Effector CD4-positive, alpha-beta T cell (primary cell): ENCODE results near the gene EPHA4.

Source experiments
- DNase-seq: peaks from one replicate; pipeline ENCODE4 v3.0.0-alpha.2; 2020

EPHA4 gene

GRCh38 chr2:221434142-221434541 lies 138.0 kb downstream of the EPHA4 start:
- no peak for DNase-seq

GRCh38 chr2:221431477-221431876 lies 140.6 kb downstream of the EPHA4 start:
- no peak for DNase-seq

GRCh38 chr2:221429741-221430491 lies 142.2 kb downstream of the EPHA4 start:
- no peak for DNase-seq

GRCh38 chr2:221428896-221429295 lies 143.2 kb downstream of the EPHA4 start:
- DNase-seq, result no peak

- DNase-seq, result no peak
Measured at GRCh38 chr2:221426929-221427328, 145.2 kb downstream of the EPHA4 start.

- DNase-seq, result no peak
Measured at GRCh38 chr2:221425891-221426290, 146.2 kb downstream of the EPHA4 start.

- no peak for DNase-seq
Measured at GRCh38 chr2:221425353-221425752, 146.8 kb downstream of the EPHA4 start.

- no peak for DNase-seq
Measured at GRCh38 chr2:221423210-221423804, 148.8 kb downstream of the EPHA4 start.

GRCh38 chr2:221422516-221423209 lies 149.4 kb downstream of the EPHA4 start:
- no peak for DNase-seq

- DNase-seq, result no peak
Measured at GRCh38 chr2:221420245-221420644, 151.9 kb downstream of the EPHA4 start.

- no peak for DNase-seq
Measured at GRCh38 chr2:221415789-221416188, 156.3 kb downstream of the EPHA4 start.

- no peak for DNase-seq
Measured at GRCh38 chr2:221412978-221413377, 159.1 kb downstream of the EPHA4 start.

- DNase-seq, result no peak
Measured at GRCh38 chr2:221410487-221410886, 161.6 kb downstream of the EPHA4 start.

GRCh38 chr2:221407765-221408164 lies 164.3 kb downstream of the EPHA4 start:
- no peak for DNase-seq

- DNase-seq, result no peak
Measured at GRCh38 chr2:221405521-221405920, 166.6 kb downstream of the EPHA4 start.

GRCh38 chr2:221402072-221402471 lies 170.0 kb downstream of the EPHA4 start:
- DNase-seq, result no peak

GRCh38 chr2:221400411-221400810 lies 171.7 kb downstream of the EPHA4 start:
- DNase-seq, result no peak

- DNase-seq, result no peak
Measured at GRCh38 chr2:221399183-221399582, 172.9 kb downstream of the EPHA4 start.

GRCh38 chr2:221397187-221397586 lies 174.9 kb downstream of the EPHA4 start:
- no peak for DNase-seq

GRCh38 chr2:221392228-221392881 lies 179.7 kb downstream of the EPHA4 start:
- no peak for DNase-seq

GRCh38 chr2:221390878-221391277 lies 181.2 kb downstream of the EPHA4 start:
- DNase-seq, result no peak

GRCh38 chr2:221389904-221390303 lies 182.2 kb downstream of the EPHA4 start:
- DNase-seq, result no peak

- DNase-seq, result no peak
Measured at GRCh38 chr2:221389421-221389820, 182.7 kb downstream of the EPHA4 start.

GRCh38 chr2:221388891-221389290 lies 183.2 kb downstream of the EPHA4 start:
- DNase-seq, result no peak
